Activated CD8-positive, alpha-beta memory T cell treated with anti-CD3 and anti-CD28 coated beads, Interleukin-2, amount 50 U/mL, for 24 hours (primary cell): ENCODE data around the gene SERTAD4.

Experiments used
- DNase-seq: peaks from one replicate; pipeline ENCODE4 v3.0.0-alpha.2; 2020; ENCODE audit errors: extremely low read depth

Gene SERTAD4

DNA sequence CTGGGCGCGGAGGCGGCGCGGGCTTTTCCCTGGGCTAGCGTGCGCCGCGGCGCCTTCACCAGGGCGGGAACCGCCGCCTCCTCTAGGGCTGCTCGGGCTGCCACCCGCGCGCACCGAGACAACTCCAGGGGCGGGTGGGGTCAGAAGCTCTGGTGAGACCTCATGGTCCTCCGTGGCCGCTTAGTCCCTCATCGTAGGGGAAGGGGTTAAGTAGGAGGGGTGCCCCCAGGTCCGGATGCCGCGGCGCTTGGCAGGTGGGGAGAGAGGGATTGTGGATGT lies 559 bp downstream of the SERTAD4 start:
- DNase-seq = no peak

DNA sequence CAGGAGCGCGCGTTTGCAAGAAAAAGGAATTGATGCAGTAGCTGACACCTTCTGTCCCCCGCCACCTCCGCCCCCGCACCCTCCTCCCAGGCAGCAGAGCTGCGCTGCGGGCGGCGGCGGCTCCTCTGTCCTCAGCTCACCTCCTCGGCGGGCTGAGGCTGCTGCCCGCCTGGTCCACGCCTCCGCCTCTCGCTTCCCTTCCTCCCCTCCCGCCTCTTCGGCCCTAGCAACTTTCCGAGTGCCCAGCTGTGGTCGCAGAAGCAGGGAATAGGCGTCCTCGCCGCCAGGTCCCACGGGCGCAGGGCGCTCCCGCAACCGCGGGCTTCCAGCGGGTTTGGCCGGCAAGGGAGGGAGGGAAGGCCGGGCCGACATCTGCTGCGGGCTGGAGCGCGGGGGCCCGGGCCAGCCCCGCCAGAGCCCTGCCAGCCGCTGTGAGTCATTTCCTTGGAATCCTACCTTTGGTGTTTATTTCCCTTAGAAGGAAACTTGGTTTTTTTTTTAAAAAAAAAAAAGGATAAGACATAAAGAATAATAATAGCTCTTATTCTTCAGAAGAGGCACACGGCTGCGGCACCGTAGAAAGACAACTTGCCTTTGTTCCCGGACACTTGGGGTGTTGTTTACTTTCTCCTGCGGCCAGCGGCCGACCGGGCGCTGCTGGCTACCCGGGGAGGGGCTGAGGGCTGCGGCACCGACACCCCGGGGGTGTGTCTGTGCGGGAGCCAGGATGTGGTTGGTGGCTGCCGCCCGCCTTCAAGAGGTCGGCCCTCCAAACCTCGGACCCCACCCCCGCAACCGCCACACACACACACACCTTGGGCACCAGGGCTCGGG lies 1.1 kb downstream of the SERTAD4 start:
- DNase-seq = no peak

DNA sequence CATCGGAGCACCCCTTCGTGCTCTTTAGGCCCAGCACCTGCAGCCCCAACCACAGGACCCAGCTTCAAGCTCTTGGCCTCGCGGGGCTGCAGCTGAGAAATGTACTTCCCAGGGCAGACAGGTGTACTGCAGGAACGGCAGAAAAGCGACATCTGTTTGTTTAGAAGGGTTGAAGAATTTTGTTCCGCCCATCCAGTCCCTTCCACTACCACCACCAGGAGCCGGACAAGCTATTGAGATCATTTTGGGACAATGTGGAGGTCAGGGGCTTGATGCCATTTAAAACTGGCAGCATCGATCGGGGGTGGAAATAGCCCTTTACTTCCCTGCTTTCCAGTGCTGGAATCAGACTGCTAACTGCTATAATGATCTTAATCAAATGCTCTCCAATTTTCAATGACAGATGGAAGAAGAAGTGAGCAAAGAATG lies 1.7 kb downstream of the SERTAD4 start:
- DNase-seq = no peak

DNA sequence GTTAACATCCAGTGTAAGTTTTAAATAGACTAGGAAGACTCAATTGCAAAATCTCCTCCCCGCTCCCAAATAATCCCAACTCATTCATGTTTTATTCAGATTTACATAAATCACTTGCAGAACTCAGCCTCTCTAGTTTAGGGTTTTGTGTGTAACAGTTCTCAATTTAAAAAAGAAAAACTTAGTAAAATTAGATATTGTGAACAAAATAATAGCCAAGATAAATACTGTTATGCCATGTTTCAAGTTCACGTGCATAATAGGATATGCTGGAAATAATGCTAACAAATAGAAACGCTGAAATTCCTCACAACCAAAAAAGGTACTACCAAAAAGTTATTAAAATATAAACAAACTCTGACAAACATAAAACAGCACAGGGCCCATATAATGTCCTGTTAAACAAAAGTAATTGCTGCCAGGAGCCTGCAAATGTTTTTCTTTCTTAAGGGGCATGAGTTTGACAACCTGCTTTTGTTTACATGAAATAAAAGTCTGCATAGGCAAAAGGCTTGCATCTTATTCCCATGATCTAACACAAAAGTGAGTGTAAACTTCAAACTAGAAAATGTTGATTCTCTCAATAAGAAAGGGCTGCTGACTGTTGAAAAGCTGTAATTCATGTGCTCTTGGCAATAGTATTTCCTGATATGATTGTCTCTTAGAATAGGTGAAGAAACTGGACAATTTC lies 2.9 kb downstream of the SERTAD4 start:
- no peak for DNase-seq

DNA sequence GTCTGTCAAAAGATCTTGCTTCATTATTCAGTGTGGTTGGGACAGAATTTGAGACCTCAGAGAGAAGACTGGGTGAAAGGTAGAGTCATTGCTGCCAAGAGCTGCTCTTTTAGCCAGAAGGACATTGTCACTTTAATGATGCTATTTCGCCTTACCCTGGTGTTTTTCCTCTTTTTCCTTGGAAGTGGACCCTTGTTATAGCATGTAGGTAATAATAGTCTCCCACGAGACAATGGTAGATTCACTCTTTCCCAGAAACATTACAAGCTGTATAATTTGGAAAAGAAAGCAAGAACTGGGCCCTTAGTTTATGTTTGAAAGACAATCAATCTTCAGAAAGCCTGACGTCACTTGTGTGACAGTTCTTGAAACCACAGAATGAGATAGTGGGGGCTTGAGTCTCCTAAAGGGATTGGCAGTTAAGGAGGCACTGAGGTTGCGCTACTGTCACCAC lies 3.8 kb downstream of the SERTAD4 start:
- DNase-seq = no peak

GRCh38 chr1:210236840-210237409 lies 4.3 kb downstream of the SERTAD4 start:
- DNase-seq = no peak

DNA sequence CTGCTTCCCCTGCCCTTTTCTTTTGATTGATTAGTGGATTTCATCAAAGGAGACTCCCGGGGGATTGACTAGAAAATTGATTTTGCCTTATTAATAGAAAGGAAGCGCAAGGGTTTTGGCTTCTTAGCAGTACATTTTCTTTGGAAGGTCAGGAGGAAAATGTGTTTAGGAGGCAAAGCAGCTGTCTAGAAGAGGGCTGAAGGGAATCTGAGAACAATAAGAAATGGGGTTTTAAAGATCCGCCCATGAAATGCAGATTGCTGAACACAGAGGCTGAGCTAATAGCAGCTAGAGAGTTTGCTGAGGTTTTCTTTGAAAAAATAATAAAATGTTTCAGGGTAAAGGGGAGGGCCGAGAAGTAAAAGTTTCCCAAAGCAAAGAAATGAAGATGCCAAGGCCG lies 4.9 kb downstream of the SERTAD4 start:
- DNase-seq = no peak

- DNase-seq = no peak
Observed at GRCh38 chr1:210237981-210238380, 5.4 kb downstream of the SERTAD4 start.

GRCh38 chr1:210239349-210240111 lies 6.9 kb downstream of the SERTAD4 start:
- no peak for DNase-seq

- no peak for DNase-seq
Observed at GRCh38 chr1:210241121-210241520, 8.5 kb downstream of the SERTAD4 start.

DNA sequence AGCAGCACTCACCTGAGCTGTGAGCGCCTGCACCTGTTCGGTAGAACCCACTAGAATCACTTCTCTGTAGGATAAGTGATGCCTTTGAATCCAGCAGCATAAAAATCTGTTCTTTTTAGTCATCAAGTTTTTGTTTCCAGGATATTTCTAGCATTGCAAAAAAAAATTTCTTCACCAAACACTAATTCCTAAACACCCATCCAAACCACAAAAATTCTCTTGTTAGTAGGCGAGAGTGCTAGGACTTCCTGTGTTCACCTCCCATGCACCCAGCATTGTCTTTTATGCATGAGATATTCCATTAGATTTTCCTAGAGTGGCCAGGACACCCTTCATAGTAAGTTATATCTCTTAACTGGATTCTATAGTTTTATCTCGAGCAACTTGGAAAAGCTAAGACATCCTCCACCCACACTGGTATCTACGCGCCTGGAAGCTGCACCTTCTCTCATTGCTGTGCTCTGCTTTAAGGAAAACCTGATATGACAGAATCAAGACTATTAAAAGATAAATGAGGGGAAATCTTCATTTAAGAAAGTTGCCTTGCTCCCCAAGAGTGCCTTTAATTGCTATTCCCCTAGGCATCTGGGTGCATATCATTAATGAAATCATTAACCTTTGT lies 12.3 kb downstream of the SERTAD4 start:
- DNase-seq = no peak

- no peak for DNase-seq
Observed at GRCh38 chr1:210246447-210246846, 13.9 kb downstream of the SERTAD4 start.

DNA sequence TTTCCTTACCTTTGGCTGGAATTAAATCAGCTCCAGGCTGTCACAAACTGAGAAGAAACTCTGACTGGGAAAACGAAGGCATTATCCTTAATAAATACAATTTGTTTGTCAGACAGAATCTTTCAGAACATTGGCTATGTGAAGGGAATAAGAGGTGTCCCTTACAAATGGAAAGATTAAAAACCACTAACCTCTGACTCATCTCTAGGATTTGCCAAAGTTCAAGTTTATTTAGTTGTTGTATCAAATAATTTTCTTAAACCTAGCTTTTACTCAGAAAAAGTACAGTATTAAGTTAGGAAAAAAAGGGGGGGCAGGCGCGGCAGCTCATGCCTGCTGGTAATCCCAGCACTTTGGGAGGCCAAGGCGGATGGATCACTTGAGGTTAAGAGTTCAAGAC lies 15.7 kb downstream of the SERTAD4 start:
- DNase-seq = no peak

- DNase-seq = no peak
Observed at GRCh38 chr1:210250665-210250997, 18.0 kb downstream of the SERTAD4 start.

GRCh38 chr1:210250998-210251679 lies 18.5 kb downstream of the SERTAD4 start:
- DNase-seq = no peak

DNA sequence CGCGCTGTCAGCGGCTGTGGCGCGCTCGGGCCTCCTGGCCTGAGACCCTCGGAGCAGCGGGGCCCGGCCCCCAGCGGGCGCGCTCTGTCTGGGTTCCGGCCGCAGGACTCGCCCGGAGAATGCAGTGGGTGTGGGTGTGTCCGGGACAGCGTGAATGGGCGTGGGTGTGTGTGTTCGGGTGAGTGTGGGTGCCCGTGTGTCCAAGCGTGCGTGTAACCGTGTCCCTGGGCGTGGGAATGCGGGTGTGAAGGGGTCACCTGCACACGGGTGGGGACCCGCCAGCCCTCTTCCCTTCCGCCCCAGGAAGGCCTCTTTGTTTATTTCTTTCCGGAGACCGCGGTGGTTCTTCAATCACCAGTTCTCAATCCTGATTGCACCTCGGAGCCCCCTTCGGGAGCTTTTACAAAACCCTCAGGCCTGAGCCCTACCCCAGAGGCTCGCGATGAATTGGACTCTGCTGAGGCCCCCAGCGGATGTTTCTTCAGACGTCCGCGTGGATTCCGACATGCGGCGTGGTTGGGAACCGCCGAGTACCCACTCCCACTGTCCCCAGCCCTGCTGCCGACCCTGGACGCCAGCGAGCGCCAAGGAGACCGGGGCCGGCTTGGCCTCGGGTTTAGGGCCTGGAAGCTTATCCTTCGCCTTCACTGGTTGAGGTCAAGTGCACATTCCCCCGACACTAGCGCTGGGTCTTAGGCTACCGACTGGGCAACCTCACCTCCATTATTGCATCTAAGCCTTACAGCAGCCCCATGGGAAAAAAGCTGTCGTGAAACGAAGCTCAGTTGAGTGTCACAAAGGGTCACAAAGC lies 19.3 kb downstream of the SERTAD4 start:
- DNase-seq = no peak

DNA sequence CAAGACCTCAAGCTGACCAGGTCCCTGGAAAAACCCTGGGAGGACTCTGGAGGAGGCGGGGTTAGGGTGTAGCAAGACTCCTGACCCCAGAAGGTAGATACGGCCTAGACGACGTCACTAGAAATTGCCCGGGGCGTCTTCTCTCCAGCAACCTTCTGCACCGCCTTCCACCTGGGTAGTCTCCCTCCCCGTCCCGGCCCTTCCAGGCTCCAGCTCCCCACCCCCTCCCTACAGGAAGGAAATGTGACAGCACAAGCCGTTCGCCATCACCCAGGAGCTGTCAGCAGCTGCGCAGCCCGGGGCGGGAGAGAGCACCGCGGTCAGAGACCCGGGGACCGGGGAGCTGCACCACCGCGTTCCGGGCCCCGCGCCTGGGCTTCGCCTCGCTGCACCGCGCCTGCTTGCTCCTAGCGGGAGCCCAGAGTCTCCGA lies 20.0 kb downstream of the SERTAD4 start:
- DNase-seq = no peak

GRCh38 chr1:210254298-210254697 lies 21.7 kb downstream of the SERTAD4 start:
- no peak for DNase-seq

GRCh38 chr1:210257698-210258529 lies 25.3 kb downstream of the SERTAD4 start:
- DNase-seq = no peak

GRCh38 chr1:210259561-210259960 lies 27.0 kb downstream of the SERTAD4 start:
- no peak for DNase-seq
